ENCODE data around the gene SELENOW. TPM values are rescaled to one million over a fixed set of nuclear protein-coding genes. Genes with fewer than 3 reads are reported as not detected.
A peak's percentile ranks its signal among the peaks of the same experiment; 100 is the strongest.

Gene SELENOW
- 254 TPM for total RNA-seq
- 530 TPM for polyA plus RNA-seq (ENCODE audit: insufficient read depth, low read depth, low replicate concordance)
- long read RNA-seq, donor 1, transcript SELENOW-212 (6 exons, 888 nt): major isoform, 65 of 92 reads
- long read RNA-seq, donor 1, transcript SELENOW-215 (1 exons, 2,503 nt): minor isoform, 19 of 92 reads
- long read RNA-seq, donor 1, partial matches to known transcripts: 0 of 92 reads
- long read RNA-seq, donor 1, other reads (novel, unspliced or antisense): 0 of 92 reads
- long read RNA-seq, donor 2, transcript SELENOW-215 (1 exons, 2,503 nt): minor isoform, 22 of 118 reads
- long read RNA-seq, donor 2, transcript SELENOW-212 (6 exons, 888 nt): major isoform, 90 of 118 reads
- long read RNA-seq, donor 2, partial matches to known transcripts: 0 of 118 reads
- long read RNA-seq, donor 2, other reads (novel, unspliced or antisense): 0 of 118 reads
- long read RNA-seq, donor 3, transcript SELENOW-206 (5 exons, 2,437 nt): minor isoform, 5 of 133 reads
- long read RNA-seq, donor 3, transcript SELENOW-212 (6 exons, 888 nt): major isoform, 99 of 133 reads
- long read RNA-seq, donor 3, transcript SELENOW-215 (1 exons, 2,503 nt): minor isoform, 18 of 133 reads
- long read RNA-seq, donor 3, partial matches to known transcripts: 0 of 133 reads
- long read RNA-seq, donor 3, other reads (novel, unspliced or antisense): 0 of 133 reads
- long read RNA-seq, donor 4, transcript SELENOW-212 (6 exons, 888 nt): major isoform, 28 of 41 reads
- long read RNA-seq, donor 4, transcript SELENOW-215 (1 exons, 2,503 nt): minor isoform, 6 of 41 reads
- long read RNA-seq, donor 4, partial matches to known transcripts: 0 of 41 reads
- long read RNA-seq, donor 4, other reads (novel, unspliced or antisense): 0 of 41 reads
- long read RNA-seq, donor 5, transcript SELENOW-212 (6 exons, 888 nt): major isoform, 7 of 9 reads
- long read RNA-seq, donor 5, partial matches to known transcripts: 0 of 9 reads
- long read RNA-seq, donor 5, other reads (novel, unspliced or antisense): 0 of 9 reads
- long read RNA-seq, donor 6, transcript SELENOW-212 (6 exons, 888 nt): major isoform, 198 of 264 reads
- long read RNA-seq, donor 6, transcript SELENOW-210 (3 exons, 312 nt): minor isoform, 7 of 264 reads
- long read RNA-seq, donor 6, transcript SELENOW-215 (1 exons, 2,503 nt): minor isoform, 38 of 264 reads
- long read RNA-seq, donor 6, partial matches to known transcripts: 0 of 264 reads
- long read RNA-seq, donor 6, other reads (novel, unspliced or antisense): 11 of 264 reads
- long read RNA-seq, donor 7, transcript SELENOW-215 (1 exons, 2,503 nt): major isoform, 135 of 223 reads
- long read RNA-seq, donor 7, transcript SELENOW-206 (5 exons, 2,437 nt): minor isoform, 14 of 223 reads
- long read RNA-seq, donor 7, transcript SELENOW-212 (6 exons, 888 nt): minor isoform, 61 of 223 reads
- long read RNA-seq, donor 7, partial matches to known transcripts: 1 of 223 reads
- long read RNA-seq, donor 7, other reads (novel, unspliced or antisense): 11 of 223 reads
- long read RNA-seq, donor 8, transcript SELENOW-212 (6 exons, 888 nt): major isoform, 114 of 141 reads
- long read RNA-seq, donor 8, transcript SELENOW-215 (1 exons, 2,503 nt): minor isoform, 21 of 141 reads
- long read RNA-seq, donor 8, partial matches to known transcripts: 0 of 141 reads
- long read RNA-seq, donor 8, other reads (novel, unspliced or antisense): 0 of 141 reads
- long read RNA-seq, donor 9, transcript SELENOW-212 (6 exons, 888 nt): major isoform, 49 of 60 reads
- long read RNA-seq, donor 9, transcript SELENOW-215 (1 exons, 2,503 nt): minor isoform, 8 of 60 reads
- long read RNA-seq, donor 9, partial matches to known transcripts: 0 of 60 reads
- long read RNA-seq, donor 9, other reads (novel, unspliced or antisense): 0 of 60 reads
- long read RNA-seq, donor 10, transcript SELENOW-215 (1 exons, 2,503 nt): minor isoform, 26 of 97 reads
- long read RNA-seq, donor 10, transcript SELENOW-212 (6 exons, 888 nt): major isoform, 64 of 97 reads
- long read RNA-seq, donor 10, partial matches to known transcripts: 0 of 97 reads
- long read RNA-seq, donor 10, other reads (novel, unspliced or antisense): 0 of 97 reads

DNA sequence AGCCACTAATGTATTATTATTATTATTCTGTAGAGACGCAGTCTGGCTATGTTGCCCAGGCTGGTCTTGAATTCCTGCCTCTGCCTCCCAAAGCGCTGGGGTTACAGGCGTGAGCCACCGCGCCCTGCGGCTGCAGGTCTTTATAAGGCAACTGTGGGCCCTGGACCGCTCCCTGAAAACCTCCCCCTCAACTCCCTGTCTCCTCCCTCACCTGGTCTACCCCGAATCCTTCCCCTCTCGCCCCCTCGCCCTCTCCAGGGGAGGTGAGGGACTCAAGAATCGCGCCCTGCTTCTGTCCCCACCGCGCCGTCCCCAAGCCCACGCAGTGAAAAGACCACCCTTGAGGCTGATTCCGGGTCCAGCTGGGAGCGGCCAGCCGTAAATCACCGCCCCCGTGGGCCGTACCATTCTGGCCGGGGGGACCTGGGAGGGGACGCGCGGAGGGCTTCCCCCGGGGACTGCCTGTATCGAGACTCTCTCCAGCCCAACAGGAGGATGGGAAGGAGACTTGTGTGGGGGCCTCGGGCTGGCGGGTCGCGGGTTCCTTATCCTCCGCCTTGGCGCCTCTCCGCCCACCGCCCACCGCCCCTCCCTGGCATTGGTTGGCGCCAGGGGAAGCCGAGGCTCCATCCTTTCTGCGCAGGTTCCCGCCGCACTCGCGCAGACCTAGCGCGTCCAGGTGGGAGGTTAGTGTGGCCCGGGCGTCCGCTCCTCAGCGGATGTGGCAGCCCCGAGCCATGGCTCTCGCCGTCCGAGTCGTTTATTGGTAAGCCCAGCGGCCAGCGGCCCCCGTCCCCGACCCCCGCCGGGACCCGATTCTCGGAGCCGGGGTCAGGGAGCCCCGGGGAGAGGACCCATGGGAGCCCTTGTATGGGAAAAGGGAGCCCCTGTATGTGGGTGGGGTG lies at the start of gene SELENOW:
Gene SELENOW, plus strand, starts transcription at position 655 of the 905 bp plus-strand sequence. Its CDS starts 83 bp downstream, at position 738.
- FAIRE-seq: no peak
- TF ChIP-seq CTCF (IDR thresholded peaks at IDR 0.05; ENCODE audit: borderline replicate concordance, extremely low read depth, insufficient read depth): no peak

GRCh38 chr19:47729468-47729798 lies 49.1 kb upstream of the SELENOW start:
- peak overlapping the region; percentile 57 to 71 for H3K27ac ChIP-seq (ENCODE audit: low read depth in 2 of 2, low read length in 2 of 2)
- no peaks in the 10 kb centered on the region for H3K36me3 ChIP-seq (ENCODE audit: control insufficient read depth in 2 of 3, insufficient read depth in 3 of 3, low read length in 3 of 3)
- no peak for TF ChIP-seq CTCF (IDR thresholded peaks at IDR 0.05; ENCODE audit: borderline replicate concordance, extremely low read depth, insufficient read depth)
- no peak overlapping the region for H3K9ac ChIP-seq (ENCODE audit: low read length in 3 of 3)
- H3K4me1 ChIP-seq (ENCODE audit: control insufficient read depth in 2 of 3, insufficient read depth in 2 of 3, low read depth in 1 of 3, low read length in 3 of 3): peaks cover 0 to 2% (median 0%) of the 10 kb centered on the region in 3 donors
- no peak overlapping the region for H3K4me3 ChIP-seq (ENCODE audit: low read length in 3 of 3)
- no peaks in the 10 kb centered on the region for H3K9me3 ChIP-seq (ENCODE audit: control insufficient read depth in 2 of 3, insufficient read depth in 1 of 3, low read length in 3 of 3)
- DNase-seq (peak in 3 of 5 donors; percentile 46 to 86 (median 47)), FAIRE-seq (no peak)
- H3K27me3 ChIP-seq (ENCODE audit: control insufficient read depth, insufficient read depth, low read length): no peaks in the 10 kb centered on the region
- intact Hi-C loops (cut with DNase I): no loop called here

More for the DNA sequence above, at the start of gene SELENOW:
- H3K27me3 ChIP-seq (ENCODE audit: control insufficient read depth, insufficient read depth, low read length): no peaks in the 10 kb centered on the region
- peak within 1 kb of the TSS; percentile 76 to 91 (median 87) for H3K4me3 ChIP-seq (ENCODE audit: low read length in 3 of 3)
- H3K36me3 ChIP-seq (ENCODE audit: control insufficient read depth in 2 of 3, insufficient read depth in 3 of 3, low read length in 3 of 3): peaks cover 3 to 7% (median 4%) of the 10 kb centered on the region in 3 donors
- H3K9ac ChIP-seq (ENCODE audit: low read length in 3 of 3): peak within 1 kb of the TSS; percentile 64 to 89 (median 86)
- peak within 1 kb of the TSS; percentile 92 to 98 for H3K27ac ChIP-seq (ENCODE audit: low read depth in 2 of 2, low read length in 2 of 2)
- intact Hi-C loops (cut with DNase I): no loop called here
- H3K9me3 ChIP-seq (ENCODE audit: control insufficient read depth in 2 of 3, insufficient read depth in 1 of 3, low read length in 3 of 3): no peaks in the 10 kb centered on the region
- peak; percentile 83 to 92 (median 89) for DNase-seq
- H3K4me1 ChIP-seq (ENCODE audit: control insufficient read depth in 2 of 3, insufficient read depth in 2 of 3, low read depth in 1 of 3, low read length in 3 of 3): peaks cover 0 to 20% (median 0%) of the 10 kb centered on the region in 3 donors

Measured in kidney (tissue), 22 donors.